Activated CD4-positive, CD25-positive, alpha-beta regulatory T cell (primary cell): ENCODE results near the gene BARX1.
"Not testable (repeated sequence)": the region's sequence is repeated elsewhere in the genome, so short reads cannot be mapped to it uniquely, and the experiment has no call there.

Experiments used
- DNase-seq, 4 experiments: peaks; one replicate each; lab custom pipeline; 2025; lab: John Stamatoyannopoulos, UW

BARX1 gene

DNA sequence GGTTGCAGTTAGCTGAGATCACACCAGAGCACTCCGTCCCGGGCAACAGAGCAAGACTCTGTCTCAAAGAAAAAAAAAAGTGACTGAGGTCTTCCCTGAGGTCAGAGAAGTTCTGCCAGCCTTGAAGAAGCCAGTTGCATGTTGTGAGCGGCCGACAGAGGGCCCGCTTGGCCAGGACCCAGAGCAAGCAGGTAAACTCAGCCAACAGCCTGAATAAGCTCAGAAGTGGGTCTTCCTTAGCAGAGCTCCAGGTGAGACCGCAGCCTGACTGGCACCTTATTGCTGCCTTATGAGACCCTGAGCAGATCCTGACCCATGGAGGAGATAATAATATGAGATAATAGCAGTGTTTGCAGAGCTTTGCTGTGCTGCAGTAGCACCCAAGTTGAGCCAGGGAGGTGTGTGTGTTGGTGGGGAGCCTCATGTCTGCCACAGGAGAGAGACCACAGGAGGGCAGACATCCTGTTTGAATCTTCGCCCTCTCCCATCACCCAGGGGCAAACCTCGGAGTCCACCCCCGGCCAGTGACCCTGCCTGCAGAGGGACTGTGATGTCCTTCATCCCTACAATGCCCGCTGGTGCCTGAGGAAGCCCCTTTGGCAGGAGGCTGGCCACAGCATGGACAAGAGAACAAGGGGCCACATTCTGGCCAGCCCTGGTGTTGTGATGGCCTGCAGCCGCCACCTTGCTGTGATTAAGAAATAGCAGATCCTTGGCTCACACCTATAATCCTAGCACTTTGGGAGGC lies 10.8 kb upstream of the BARX1 start:
- no peak for DNase-seq

GRCh38 chr9:93964685-93965084 lies 9.5 kb upstream of the BARX1 start:
- DNase-seq = no peak

- DNase-seq = no peak
Measured at GRCh38 chr9:93963969-93964368, 8.8 kb upstream of the BARX1 start.

DNA sequence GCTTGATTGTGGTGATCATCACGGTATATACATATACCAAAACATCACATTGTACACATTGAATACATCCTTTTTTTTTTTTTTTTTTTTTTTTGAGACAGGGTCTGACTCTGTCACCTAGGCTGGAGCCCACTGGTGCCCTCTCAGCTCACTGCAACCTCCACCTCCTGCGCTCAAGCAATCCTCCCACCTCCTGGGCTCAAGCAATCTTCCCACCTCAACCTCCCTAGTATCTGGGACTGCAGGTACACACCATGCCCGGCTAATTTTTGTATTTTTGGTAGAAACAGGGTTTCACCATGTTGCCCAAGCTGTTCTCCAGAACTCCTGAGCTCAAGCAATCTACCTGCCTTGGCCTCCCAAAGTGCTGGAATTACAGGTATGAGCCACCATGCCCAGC lies 8.3 kb upstream of the BARX1 start:
- not testable (repeated sequence) for DNase-seq

DNA sequence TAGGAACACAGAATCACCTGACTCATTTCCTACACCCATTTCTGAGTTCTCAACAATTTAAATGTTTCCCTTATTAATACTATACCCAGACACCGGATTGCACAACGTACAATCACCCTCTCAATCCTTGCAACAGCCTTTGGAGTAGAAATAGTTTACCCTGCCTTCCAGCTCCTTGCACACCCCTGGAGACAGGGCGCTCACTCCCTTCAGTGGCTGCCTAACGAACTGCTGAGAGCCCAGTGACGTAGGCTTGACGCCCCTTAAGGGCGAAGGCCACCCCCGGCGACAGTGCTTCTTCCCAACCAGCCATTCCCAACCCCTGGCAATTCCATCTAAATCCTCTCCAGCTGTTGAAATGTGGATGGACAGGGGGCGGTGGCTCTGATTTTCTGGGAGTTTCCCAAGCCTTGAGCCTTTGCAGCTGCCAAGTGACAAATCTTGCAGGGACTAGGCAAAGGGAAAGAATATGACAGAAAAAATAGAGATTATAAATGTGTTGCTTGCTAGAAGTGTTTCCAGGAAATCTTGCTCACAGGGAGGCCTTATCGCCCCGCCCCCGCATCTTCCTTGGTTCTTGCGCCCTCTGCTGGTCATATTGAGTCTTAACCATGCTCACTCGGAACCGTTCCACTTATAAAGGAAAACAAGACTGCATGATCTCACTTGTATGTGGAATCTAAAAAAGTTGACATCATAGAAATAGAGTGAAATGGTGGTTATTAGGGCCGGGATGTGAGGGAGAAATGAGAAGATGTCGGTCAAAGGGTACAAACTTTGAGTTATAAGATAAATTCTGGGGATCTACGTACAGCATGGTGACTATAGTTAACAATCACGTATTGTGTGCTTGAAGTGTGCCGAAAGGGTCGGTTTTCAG lies 7.6 kb upstream of the BARX1 start:
- peak; percentile 59 to 65 (median 60) for DNase-seq

GRCh38 chr9:93962017-93962416 lies 6.9 kb upstream of the BARX1 start:
- no peak for DNase-seq

GRCh38 chr9:93960971-93961841 lies 6.1 kb upstream of the BARX1 start:
- DNase-seq = no peak

- no peak for DNase-seq
Measured at GRCh38 chr9:93960221-93960970, 5.2 kb upstream of the BARX1 start.

DNA sequence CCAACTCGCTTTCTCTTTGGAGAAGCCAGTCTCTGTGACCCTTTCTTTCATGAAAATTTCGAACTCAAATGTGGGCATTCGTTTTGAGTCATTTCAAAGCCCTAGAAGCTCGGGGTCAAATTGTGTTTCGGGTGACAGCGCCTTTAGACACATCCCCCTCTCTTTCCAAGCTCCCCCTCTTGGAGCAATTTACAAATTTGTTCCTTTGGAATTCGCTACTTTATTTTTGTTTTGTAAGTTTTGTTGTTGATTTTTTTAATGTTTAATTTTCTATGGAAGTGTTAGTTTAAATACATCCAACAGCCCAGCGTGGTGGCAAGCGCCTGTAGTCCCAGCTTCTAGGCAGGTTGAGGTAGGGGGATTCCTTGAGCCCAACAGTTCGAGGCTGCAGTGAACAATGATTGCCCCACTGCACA lies 4.6 kb upstream of the BARX1 start:
- DNase-seq = no peak

GRCh38 chr9:93958819-93959682 lies 3.9 kb upstream of the BARX1 start:
- no peak for DNase-seq

DNA sequence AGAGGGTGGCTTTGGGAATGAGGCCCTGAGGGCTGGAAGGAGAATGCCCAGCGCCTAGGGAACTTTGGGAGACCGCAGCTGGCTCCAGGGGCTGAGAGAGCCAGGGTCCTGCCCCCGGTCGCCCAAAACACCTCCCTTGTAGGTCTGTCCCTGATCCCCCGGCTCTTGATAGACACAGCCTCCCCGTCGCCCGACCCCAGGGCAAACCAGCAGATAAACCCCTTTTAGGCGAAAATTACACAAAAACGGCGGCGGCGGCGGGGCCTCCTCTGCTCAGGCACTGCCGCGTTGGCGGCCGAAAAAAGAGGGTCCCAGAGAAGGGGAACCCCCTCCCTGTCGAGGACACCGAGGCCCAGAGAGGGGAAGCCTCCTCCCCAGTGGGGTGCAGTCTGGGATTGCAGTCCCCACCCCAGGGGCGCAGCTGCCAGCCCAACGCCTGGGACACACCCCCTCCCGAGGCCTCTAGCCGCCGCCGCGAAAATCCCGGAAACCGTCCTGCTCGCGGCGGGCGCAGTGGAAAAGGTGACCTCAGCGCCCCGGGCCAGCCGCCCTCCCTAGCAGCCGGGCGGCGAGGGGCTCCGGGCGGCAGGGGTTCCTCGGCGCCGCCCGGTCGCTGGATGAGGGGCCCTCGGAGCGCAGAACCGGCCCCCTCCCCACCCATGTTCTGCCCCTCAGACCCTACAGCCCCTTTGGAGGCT lies 3.1 kb upstream of the BARX1 start:
- DNase-seq = no peak

DNA sequence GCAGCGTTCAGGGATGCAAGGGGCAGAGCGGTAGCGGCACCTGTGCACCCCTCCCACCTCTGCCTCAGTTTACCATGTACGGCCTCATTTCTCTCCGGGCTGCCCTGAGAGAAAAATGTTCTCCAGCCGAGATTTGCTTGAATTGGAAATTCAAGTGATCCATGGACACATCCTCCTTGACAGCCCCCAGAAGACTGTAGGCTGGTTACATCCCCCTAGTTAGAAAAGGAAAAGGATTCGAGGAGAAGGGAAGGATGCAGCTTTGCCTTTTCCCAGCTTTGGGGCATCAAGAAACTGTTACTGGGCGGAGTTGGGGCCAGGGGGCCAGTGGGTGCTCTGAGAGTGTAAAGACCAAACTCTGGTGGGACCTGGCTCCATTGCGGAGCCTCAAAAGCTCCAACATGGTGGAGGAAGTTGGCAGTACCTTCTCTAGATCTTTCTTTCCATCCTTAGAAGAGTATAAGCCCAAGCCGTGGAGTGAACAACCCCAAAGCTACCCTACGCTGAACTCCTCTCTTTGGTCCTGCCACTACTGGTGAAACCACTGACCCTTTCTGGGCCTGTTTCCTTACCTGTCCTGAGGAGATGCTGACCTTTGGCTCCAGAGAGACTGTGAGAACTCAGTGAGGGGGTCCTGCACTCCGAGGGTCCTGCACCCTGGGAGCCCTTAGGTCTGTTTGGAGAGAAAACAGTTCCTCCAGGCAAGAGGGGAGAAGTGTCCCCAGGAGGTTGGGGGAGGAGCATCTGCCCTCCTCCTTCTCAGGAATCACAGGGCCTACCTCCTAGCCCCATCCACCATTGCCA lies 1.0 kb upstream of the BARX1 start:
- no peak for DNase-seq

DNA sequence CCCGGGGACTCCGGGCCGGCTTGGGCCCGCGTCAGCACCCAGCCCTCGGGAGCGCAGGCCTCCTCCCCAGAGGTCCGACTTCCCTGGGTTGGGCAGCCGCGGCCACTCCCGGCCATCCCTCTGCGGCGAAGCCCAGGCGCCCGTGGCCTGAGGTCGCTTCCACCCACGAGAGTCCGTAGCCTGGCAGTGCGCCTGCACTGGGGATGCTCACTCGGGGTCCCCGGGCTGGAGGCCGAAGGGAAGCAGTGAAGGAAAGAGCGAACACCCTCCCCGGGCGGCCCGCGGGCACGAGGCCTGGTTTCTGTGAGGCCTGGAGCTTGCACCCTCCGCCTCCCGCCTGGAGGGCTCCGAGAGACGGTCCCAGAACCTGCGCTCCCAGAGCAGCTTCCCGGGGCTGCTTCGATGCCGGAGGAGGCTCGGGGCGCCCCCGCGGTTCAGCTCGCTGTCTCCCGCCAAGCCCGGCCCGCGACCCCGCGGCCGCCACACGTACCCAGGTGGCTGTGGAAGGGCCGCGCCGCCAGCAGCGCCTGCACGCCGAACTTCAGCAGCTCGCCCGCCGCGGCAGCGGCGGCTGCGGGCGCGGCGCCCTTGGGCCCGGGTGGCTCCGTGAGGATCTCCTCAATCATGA lies 607 bp downstream of the BARX1 start:
- DNase-seq = no peak

DNA sequence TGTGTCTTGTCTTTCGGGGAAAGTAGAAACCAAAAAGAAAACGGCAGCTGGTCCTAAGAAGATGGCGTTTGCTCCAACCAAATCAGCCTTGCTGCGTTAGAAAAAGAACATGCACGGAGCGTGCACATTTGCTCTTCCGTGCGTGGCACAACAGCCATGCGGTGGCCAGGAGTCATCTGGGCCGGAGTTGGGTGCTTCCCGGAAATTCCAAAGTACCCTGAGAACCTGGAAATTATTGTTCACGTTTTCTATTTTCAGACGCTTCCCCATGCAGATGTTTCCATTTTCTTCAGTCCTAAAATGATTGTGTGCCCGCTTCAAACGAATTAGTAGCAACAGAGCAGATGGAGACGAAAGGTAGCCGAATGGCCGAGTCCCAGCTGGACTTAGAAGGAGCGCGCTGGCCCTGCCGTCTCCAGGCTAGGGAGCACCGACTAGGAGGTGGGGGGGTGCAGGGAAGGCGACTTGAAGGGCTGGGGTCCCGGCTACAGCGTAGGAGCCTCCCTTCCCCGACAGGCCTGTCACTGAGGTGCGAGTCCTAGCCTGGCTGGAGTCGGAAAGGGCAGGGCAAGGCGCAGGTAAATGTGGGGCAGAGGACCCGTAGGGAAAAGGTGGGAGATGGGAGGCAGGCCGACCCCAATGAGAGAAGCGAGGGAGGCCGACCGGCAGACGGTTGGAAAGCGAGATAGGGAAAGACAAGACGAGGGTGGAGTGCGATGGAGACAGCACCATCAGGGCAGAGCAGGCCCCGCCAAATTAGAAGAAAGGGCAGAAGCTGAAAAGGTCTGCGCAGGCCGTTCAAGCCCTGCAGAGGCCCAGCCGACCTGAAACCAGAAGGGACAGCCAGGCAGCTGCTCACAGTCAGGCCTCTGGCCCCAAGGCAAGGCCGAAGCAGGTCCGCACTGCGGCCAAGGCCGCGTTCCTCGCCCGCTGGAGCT lies 1.4 kb downstream of the BARX1 start:
- DNase-seq = no peak

- DNase-seq = no peak
Measured at GRCh38 chr9:93952784-93953495, 2.2 kb downstream of the BARX1 start.

- DNase-seq = no peak
Measured at GRCh38 chr9:93952119-93952783, 2.9 kb downstream of the BARX1 start.
